ENCODE data around the gene HOXA11. TPM values are rescaled to one million over a fixed set of nuclear protein-coding genes. Genes with fewer than 3 reads are reported as not detected.

Gene HOXA11
- polyA plus RNA-seq, 1 of the 3 experiments (the other 2 are of a cell fraction) = not detected

DNA sequence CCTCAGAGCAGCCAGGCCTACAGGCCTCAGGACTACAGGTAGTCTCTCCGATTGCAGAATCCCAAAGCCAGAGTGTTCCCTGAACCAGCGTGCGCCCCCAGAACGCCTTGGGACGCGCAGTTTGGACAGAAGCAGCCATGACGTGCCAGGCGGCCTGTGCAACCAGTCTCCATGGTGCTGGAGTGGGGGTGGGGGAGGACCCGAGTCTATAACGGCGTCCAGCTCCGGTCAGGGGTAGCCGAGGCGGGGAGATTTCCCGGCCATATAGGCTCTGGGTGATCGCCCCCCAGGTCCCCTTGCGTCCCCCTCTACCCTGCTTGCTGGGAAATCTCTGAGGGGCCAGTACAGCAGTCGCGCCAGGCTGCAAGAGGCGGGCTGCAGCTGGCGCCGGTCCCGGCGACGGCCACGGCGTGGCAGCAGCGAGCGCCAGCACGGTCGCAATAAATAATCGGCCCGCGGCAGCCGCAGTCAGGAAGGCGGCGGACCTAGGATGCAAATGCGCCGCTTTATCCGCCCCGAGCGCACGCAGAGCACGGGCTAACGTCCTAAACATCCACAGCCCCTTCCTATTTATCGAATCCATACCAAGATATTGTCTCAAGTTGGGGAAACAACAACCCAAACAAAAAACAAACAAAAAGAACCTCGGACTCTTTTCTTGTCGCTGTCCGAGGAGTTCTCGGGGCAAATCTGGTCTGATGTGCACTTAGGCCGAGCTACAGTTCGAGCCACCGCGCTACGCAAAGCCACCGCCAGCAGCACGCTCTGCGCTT, 34.3 kb downstream of the HOXA11 start (continued):
- TF ChIP-seq, protein P1, sequence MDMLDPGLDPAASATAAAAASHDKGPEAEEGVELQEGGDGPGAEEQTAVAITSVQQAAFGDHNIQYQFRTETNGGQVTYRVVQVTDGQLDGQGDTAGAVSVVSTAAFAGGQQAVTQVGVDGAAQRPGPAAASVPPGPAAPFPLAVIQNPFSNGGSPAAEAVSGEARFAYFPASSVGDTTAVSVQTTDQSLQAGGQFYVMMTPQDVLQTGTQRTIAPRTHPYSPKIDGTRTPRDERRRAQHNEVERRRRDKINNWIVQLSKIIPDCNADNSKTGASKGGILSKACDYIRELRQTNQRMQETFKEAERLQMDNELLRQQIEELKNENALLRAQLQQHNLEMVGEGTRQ (IDR thresholded peaks at IDR 0.05; ENCODE audit: borderline replicate concordance, low read depth, low read length) = no peak
- TF ChIP-seq, protein P2, sequence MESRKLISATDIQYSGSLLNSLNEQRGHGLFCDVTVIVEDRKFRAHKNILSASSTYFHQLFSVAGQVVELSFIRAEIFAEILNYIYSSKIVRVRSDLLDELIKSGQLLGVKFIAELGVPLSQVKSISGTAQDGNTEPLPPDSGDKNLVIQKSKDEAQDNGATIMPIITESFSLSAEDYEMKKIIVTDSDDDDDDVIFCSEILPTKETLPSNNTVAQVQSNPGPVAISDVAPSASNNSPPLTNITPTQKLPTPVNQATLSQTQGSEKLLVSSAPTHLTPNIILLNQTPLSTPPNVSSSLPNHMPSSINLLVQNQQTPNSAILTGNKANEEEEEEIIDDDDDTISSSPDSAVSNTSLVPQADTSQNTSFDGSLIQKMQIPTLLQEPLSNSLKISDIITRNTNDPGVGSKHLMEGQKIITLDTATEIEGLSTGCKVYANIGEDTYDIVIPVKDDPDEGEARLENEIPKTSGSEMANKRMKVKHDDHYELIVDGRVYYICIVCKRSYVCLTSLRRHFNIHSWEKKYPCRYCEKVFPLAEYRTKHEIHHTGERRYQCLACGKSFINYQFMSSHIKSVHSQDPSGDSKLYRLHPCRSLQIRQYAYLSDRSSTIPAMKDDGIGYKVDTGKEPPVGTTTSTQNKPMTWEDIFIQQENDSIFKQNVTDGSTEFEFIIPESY (IDR thresholded peaks at IDR 0.05; ENCODE audit: borderline replicate concordance, low read depth) = no peak
- TF ChIP-seq, protein P3, sequence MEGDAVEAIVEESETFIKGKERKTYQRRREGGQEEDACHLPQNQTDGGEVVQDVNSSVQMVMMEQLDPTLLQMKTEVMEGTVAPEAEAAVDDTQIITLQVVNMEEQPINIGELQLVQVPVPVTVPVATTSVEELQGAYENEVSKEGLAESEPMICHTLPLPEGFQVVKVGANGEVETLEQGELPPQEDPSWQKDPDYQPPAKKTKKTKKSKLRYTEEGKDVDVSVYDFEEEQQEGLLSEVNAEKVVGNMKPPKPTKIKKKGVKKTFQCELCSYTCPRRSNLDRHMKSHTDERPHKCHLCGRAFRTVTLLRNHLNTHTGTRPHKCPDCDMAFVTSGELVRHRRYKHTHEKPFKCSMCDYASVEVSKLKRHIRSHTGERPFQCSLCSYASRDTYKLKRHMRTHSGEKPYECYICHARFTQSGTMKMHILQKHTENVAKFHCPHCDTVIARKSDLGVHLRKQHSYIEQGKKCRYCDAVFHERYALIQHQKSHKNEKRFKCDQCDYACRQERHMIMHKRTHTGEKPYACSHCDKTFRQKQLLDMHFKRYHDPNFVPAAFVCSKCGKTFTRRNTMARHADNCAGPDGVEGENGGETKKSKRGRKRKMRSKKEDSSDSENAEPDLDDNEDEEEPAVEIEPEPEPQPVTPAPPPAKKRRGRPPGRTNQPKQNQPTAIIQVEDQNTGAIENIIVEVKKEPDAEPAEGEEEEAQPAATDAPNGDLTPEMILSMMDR (IDR thresholded peaks at IDR 0.05) = peak; percentile 91
- TF ChIP-seq RXRA (IDR thresholded peaks at IDR 0.05; ENCODE audit: borderline replicate concordance, low read depth) = no peak
- TF ChIP-seq TEAD4 (IDR thresholded peaks at IDR 0.05; ENCODE audit: borderline replicate concordance, insufficient read depth) = no peak
- TF ChIP-seq RAD21 (IDR thresholded peaks at IDR 0.05; ENCODE audit: low read length) = peak; percentile 51
- TF ChIP-seq MXI1 (IDR thresholded peaks at IDR 0.05; ENCODE audit: low read depth, low read length) = no peak

DNA sequence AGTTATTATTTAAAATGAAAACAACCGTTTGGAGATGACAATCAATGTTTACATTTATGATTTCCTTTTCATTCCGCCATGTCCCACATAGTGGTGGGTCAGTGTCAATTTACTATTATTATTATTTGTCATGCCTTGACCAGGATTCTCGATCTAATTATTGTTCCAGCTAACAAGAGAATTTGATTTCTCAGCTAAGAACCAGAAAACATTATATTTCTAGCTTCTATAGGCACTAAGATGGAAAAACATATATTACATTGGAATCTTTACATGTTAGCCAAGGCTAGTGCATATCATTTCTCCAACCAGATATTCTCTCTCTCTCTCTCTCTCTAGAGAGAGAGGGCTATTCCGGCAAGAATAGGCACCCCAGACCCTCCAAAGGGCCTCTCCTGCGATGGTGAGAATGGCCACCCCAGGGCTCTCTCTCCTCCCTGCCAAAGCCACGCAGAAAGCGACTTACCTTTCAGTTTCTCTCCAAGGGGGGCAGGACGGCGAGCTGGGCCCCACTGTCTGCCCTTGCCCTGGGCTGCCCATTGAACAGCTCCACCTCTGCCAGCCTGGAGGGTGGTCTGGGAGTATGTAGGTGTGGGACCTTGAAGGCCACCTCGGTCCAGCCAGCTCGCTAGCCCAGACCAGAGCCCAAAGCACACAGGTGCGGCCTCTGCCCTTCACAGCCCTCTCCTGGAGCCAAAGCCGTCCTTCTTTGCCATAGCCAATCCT, 35.0 kb downstream of the HOXA11 start:
- H3K27ac ChIP-seq (ENCODE audit: low read depth in 2 of 2, low read length in 1 of 2) = no peak overlapping the region
- no peaks in the 10 kb centered on the region for H3K79me2 ChIP-seq (ENCODE audit: insufficient read depth)
- DNase-seq = no peak
- H3K36me3 ChIP-seq (replicated peaks in 1 of 2; ENCODE audit: control insufficient read depth in 1 of 2, insufficient read depth in 2 of 2, low read length in 1 of 2) = no peaks in the 10 kb centered on the region
- H3K9me2 ChIP-seq = no peaks in the 10 kb centered on the region
- POLR2A ChIA-PET = interaction anchor here (1.0 kb wide), 1 partner anchor 11 kb away, joined by 3 read pairs; no protein-coding TSS in a partner anchor
- peak overlapping the region; percentile 76 for H3K4me2 ChIP-seq
- peaks cover 0 to 9% of the 10 kb centered on the region in 2 experiments; a peak in 1 of 4 replicates for H3K4me1 ChIP-seq (ENCODE audit: control insufficient read depth in 1 of 2, insufficient read depth in 2 of 2, low read depth in 1 of 2, low read length in 1 of 2)
- H2AFZ ChIP-seq (ENCODE audit: low read depth) = peak overlapping the region; percentile 53; the same call in 1 of the 2 replicates
- H3K27me3 ChIP-seq (ENCODE audit: insufficient read depth) = peaks cover 100% of the 10 kb centered on the region
- peak overlapping the region in 1 of 2 experiments; percentile 63; a peak in 1 of 4 replicates for H3K4me3 ChIP-seq (ENCODE audit: low read depth in 2 of 2, low read length in 1 of 2)
- H3K9ac ChIP-seq = no peak overlapping the region
- no peak for TF ChIP-seq SMC3 (IDR thresholded peaks at IDR 0.05; ENCODE audit: low read depth, low read length)
- no peak for TF ChIP-seq FOXJ3 (CRISPR knock-in tag; IDR thresholded peaks at IDR 0.05)
- 15% methylated on average over 13 of the region's 13 CpGs for WGBS (ENCODE audit: low lambda C conversion rate)
- no peaks in the 10 kb centered on the region for H3K9me3 ChIP-seq
- CTCF ChIA-PET = interaction anchor here (0.6 to 10.9 kb wide), 51 partner anchors 9 to 1257 kb away, joined by 3 to 270 read pairs (median 4); partner anchors contain the start of genes HOXA10, HOXA4, HOXA7 and HOXA9
- no peaks in the 10 kb centered on the region for H3F3A ChIP-seq (replicated peaks; ENCODE audit: insufficient read depth)
- peaks cover 6% of the 10 kb centered on the region; the same call in 1 of the 2 replicates for H4K20me1 ChIP-seq (ENCODE audit: insufficient read depth)
